Left lung (tissue), 14 donors: ENCODE measurements around the gene CZIB. TPM values are rescaled to one million over a fixed set of nuclear protein-coding genes. Genes with fewer than 3 reads are reported as not detected.

Source experiments
- ATAC-seq: fragments of 200-7000 bp; cut with Tn5 transposase; one replicate; pipeline ENCODE4 v1.9.1; 2020; ENCODE audit warnings: moderate library complexity
- DNase-seq, 4 donors: peaks; one replicate each; pipeline ENCODE4 v3.0.0-alpha.2; 2013 to 2020
- H3K27ac ChIP-seq, 2 donors: fragments of 200-600 bp; sonication (generic) in 1 of 2; one replicate each; pipeline versions ENCODE4 v1.5.0 to v1.8.0; 2020 to 2021
- H3K27me3 ChIP-seq, 2 donors: fragments of 200-600 bp; sonication (generic) in 1 of 2; one replicate each; pipeline versions ENCODE4 v1.5.0 to v1.8.0; 2020 to 2021
- H3K36me3 ChIP-seq, 2 donors: fragments of 200-600 bp; sonication (generic) in 1 of 2; one replicate each; pipeline versions ENCODE4 v1.5.0 to v1.8.0; 2020 to 2021
- H3K4me1 ChIP-seq, 2 donors: fragments of 200-600 bp; one replicate each; pipeline ENCODE4 v1.8.0; 2021
- H3K4me3 ChIP-seq, 2 donors: fragments of 200-600 bp; sonication (generic) in 1 of 2; one replicate each; pipeline versions ENCODE4 v1.5.0 to v1.8.0; 2020 to 2021; ENCODE audit warnings: mild to moderate bottlenecking in 1 of 2
- H3K9me3 ChIP-seq, 2 donors: fragments of 200-600 bp; sonication (generic) in 1 of 2; one replicate each; pipeline versions ENCODE4 v1.5.0 to v1.8.0; 2020 to 2021
- intact Hi-C, 2 donors: fragments of 100-400 bp; cut with DNase I; formaldehyde crosslinking; loops; one replicate each; pipeline versions ENCODE4 v1.11.2 to v1.14.2; 2022
- long read RNA-seq, 12 donors: library from polyadenylated mRNA in 2 of 12; unstranded in 2 of 12; transcript quantifications; one replicate each; pipeline ENCODE4 v2.0.0 and lab custom pipeline, GENCODE V29; 2019 to 2026
- polyA plus RNA-seq, 6 donors: library from polyadenylated mRNA; unstranded; fragments of 120-200 nt; gene quantifications; one replicate each; pipeline ENCODE4 v1.2.1, GENCODE V29; 2013; ENCODE audit not compliant: insufficient read length in 6 of 6
- total RNA-seq, 2 donors: library from RNA; stranded (reverse); fragmentation: NEBNext Ultra II Directional; extraction: Animal tissue kit (Norgen Biotek cat#: 25700); gene quantifications; one replicate each; pipeline ENCODE4 v1.2.1, GENCODE V29; 2021
- TF ChIP-seq, protein P1 (sequence below), 2 donors: fragments of 200-600 bp; sonication (generic) in 1 of 2; IDR thresholded peaks; one replicate each; pipeline versions ENCODE4 v1.5.0 to v1.8.0; 2021; ENCODE audit warnings: antibody characterized with exemption in 2 of 2
- donor health status: DM: no; HTN: yes; CAD: no.
- donor health status: DM: no; HTN: no; CAD: no.

The CZIB gene
- total RNA-seq (10 to 100 TPM; 50.5 to 55.4 TPM), polyA plus RNA-seq (100 to 1,000 TPM in 2 of 6 donors, 10 to 100 TPM in 4; 91.0 to 103 (median 96.1) TPM)
- long read RNA-seq, donor 1, transcript C1orf123-203 (2 exons, 841 nt) = minor isoform, 6 of 76 reads
- long read RNA-seq, donor 1, transcript C1orf123-202 (7 exons, 1,009 nt) = minor isoform, 15 of 76 reads
- long read RNA-seq, donor 1, transcript C1orf123-201 (8 exons, 1,085 nt) = major isoform, 38 of 76 reads
- long read RNA-seq, donor 1, partial matches to known transcripts = 11 of 76 reads
- long read RNA-seq, donor 1, other reads (novel, unspliced or antisense) = 0 of 76 reads
- long read RNA-seq, donor 2, transcript C1orf123-202 (7 exons, 1,009 nt) = minor isoform, 5 of 29 reads
- long read RNA-seq, donor 2, transcript C1orf123-201 (8 exons, 1,085 nt) = major isoform, 14 of 29 reads
- long read RNA-seq, donor 2, partial matches to known transcripts = 5 of 29 reads
- long read RNA-seq, donor 2, other reads (novel, unspliced or antisense) = 0 of 29 reads
- long read RNA-seq, donor 3, transcript C1orf123-201 (8 exons, 1,085 nt) = major isoform, 11 of 33 reads
- long read RNA-seq, donor 3, partial matches to known transcripts = 6 of 33 reads
- long read RNA-seq, donor 3, other reads (novel, unspliced or antisense) = 0 of 33 reads
- long read RNA-seq, donor 4, transcript C1orf123-201 (8 exons, 1,085 nt) = major isoform, 52 of 62 reads
- long read RNA-seq, donor 4, partial matches to known transcripts = 0 of 62 reads
- long read RNA-seq, donor 4, other reads (novel, unspliced or antisense) = 4 of 62 reads
- long read RNA-seq, donor 5, transcript C1orf123-202 (7 exons, 1,009 nt) = major isoform, 11 of 46 reads
- long read RNA-seq, donor 5, transcript C1orf123-204 (3 exons, 1,908 nt) = minor isoform, 6 of 46 reads
- long read RNA-seq, donor 5, transcript C1orf123-207 (1 exons, 490 nt) = minor isoform, 8 of 46 reads
- long read RNA-seq, donor 5, transcript C1orf123-201 (8 exons, 1,085 nt) = minor isoform, 9 of 46 reads
- long read RNA-seq, donor 5, partial matches to known transcripts = 7 of 46 reads
- long read RNA-seq, donor 5, other reads (novel, unspliced or antisense) = 0 of 46 reads
- long read RNA-seq, donor 6, transcript C1orf123-203 (2 exons, 841 nt) = minor isoform, 5 of 37 reads
- long read RNA-seq, donor 6, transcript C1orf123-201 (8 exons, 1,085 nt) = major isoform, 22 of 37 reads
- long read RNA-seq, donor 6, transcript C1orf123-202 (7 exons, 1,009 nt) = minor isoform, 5 of 37 reads
- long read RNA-seq, donor 6, partial matches to known transcripts = 0 of 37 reads
- long read RNA-seq, donor 6, other reads (novel, unspliced or antisense) = 0 of 37 reads
- long read RNA-seq, donor 7, transcript C1orf123-203 (2 exons, 841 nt) = major isoform, 5 of 21 reads
- long read RNA-seq, donor 7, transcript C1orf123-201 (8 exons, 1,085 nt) = major isoform, 5 of 21 reads
- long read RNA-seq, donor 7, partial matches to known transcripts = 0 of 21 reads
- long read RNA-seq, donor 7, other reads (novel, unspliced or antisense) = 0 of 21 reads
- long read RNA-seq, donor 8, transcript C1orf123-202 (7 exons, 1,009 nt) = minor isoform, 5 of 29 reads
- long read RNA-seq, donor 8, transcript C1orf123-201 (8 exons, 1,085 nt) = major isoform, 16 of 29 reads
- long read RNA-seq, donor 8, transcript C1orf123-207 (1 exons, 490 nt) = minor isoform, 5 of 29 reads
- long read RNA-seq, donor 8, partial matches to known transcripts = 0 of 29 reads
- long read RNA-seq, donor 8, other reads (novel, unspliced or antisense) = 0 of 29 reads
- long read RNA-seq, donor 9 = 0 reads
- long read RNA-seq, donor 10, transcript C1orf123-201 (8 exons, 1,085 nt) = major isoform, 46 of 55 reads
- long read RNA-seq, donor 10, partial matches to known transcripts = 2 of 55 reads
- long read RNA-seq, donor 10, other reads (novel, unspliced or antisense) = 3 of 55 reads
- long read RNA-seq, donor 11, transcript C1orf123-201 (8 exons, 1,085 nt) = major isoform, 13 of 22 reads
- long read RNA-seq, donor 11, partial matches to known transcripts = 0 of 22 reads
- long read RNA-seq, donor 11, other reads (novel, unspliced or antisense) = 0 of 22 reads
- long read RNA-seq, donor 12, transcript C1orf123-201 (8 exons, 1,085 nt) = major isoform, 9 of 25 reads
- long read RNA-seq, donor 12, partial matches to known transcripts = 5 of 25 reads
- long read RNA-seq, donor 12, other reads (novel, unspliced or antisense) = 0 of 25 reads

DNA sequence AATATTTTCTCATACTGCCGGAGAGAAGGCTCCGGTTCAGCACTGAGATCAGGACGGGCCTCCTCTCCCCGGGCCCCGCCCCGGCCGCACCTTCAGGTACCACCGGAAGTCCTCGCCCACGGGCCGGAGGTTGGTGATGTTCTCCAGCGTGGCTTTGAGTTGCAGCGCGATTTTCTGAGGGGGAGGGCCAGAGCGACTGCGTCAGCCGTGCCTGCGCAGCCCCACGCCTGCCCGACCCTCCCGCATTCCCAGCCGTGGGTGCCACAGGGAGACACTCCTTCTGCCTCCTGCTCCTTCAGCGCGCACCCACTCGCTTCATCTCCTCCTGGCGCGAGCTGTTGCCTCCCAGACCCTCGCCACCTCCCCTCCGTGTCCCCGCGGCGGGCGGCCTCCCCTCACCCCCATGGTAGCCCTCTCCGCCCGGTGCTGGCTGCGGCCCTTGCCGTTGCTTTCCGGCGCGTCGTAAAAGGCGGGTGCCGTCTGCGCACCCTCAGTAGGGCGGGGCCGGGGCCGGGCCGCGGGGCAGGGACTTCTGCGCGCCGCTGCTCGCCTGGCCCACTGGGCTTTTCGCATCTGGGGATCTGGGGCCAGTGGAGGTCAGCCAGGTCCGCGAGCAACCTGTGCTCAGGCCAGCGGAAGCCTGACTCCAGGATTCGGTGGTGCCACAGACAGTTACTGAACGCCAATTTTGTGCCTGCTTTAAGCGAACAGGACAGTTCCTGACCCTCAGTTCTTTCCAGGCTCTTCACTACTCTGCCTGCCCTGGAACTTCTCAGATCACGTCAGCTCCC, at the start of gene CZIB:
Gene CZIB, minus strand, starts transcription at position 464 of the 791 bp plus-strand sequence. Its CDS starts 59 bp downstream, at position 405.
- no peaks in the 10 kb centered on the region for H3K9me3 ChIP-seq
- peak within 1 kb of the TSS; percentile 80 to 86 for H3K4me3 ChIP-seq
- peaks cover 0 to 23% of the 10 kb centered on the region in 2 donors for H3K36me3 ChIP-seq
- TF ChIP-seq, protein P1, sequence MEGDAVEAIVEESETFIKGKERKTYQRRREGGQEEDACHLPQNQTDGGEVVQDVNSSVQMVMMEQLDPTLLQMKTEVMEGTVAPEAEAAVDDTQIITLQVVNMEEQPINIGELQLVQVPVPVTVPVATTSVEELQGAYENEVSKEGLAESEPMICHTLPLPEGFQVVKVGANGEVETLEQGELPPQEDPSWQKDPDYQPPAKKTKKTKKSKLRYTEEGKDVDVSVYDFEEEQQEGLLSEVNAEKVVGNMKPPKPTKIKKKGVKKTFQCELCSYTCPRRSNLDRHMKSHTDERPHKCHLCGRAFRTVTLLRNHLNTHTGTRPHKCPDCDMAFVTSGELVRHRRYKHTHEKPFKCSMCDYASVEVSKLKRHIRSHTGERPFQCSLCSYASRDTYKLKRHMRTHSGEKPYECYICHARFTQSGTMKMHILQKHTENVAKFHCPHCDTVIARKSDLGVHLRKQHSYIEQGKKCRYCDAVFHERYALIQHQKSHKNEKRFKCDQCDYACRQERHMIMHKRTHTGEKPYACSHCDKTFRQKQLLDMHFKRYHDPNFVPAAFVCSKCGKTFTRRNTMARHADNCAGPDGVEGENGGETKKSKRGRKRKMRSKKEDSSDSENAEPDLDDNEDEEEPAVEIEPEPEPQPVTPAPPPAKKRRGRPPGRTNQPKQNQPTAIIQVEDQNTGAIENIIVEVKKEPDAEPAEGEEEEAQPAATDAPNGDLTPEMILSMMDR (IDR thresholded peaks at IDR 0.05) = no peak
- H3K4me1 ChIP-seq = peaks cover 4 to 25% of the 10 kb centered on the region in 2 donors
- ATAC-seq (peak; percentile 99), DNase-seq (peak; percentile 93 to 99 (median 94))
- intact Hi-C loops = no loop called here
- H3K27ac ChIP-seq = peak within 1 kb of the TSS; percentile 93 to 96
- no peaks in the 10 kb centered on the region for H3K27me3 ChIP-seq

- intact Hi-C loops = no loop called here
- no peaks in the 10 kb centered on the region for H3K9me3 ChIP-seq
Measured at GRCh38 chr1:53270107-53270506, 49.7 kb upstream of the CZIB start.

GRCh38 chr1:53267761-53268160, 47.3 kb upstream of the CZIB start:
- no peak overlapping the region for H3K27ac ChIP-seq
- H3K27me3 ChIP-seq = no peaks in the 10 kb centered on the region
- H3K4me3 ChIP-seq = no peak overlapping the region
- intact Hi-C loops = no loop called here
- TF ChIP-seq, protein P1 (IDR thresholded peaks at IDR 0.05) = no peak
- H3K36me3 ChIP-seq = peaks cover 0 to 63% of the 10 kb centered on the region in 2 donors
- ATAC-seq = no peak
- H3K4me1 ChIP-seq = no peaks in the 10 kb centered on the region
- no peak for DNase-seq
- no peaks in the 10 kb centered on the region for H3K9me3 ChIP-seq

More at GRCh38 chr1:53270107-53270506, 49.7 kb upstream of the CZIB start:
- TF ChIP-seq, protein P1 (IDR thresholded peaks at IDR 0.05) = no peak
- Histone ChIP-seq H3K27ac (no peak overlapping the region), H3K4me3 (no peak overlapping the region), H3K36me3 (peaks cover 0 to 46% of the 10 kb centered on the region in 2 donors), H3K27me3 (no peaks in the 10 kb centered on the region), H3K4me1 (no peaks in the 10 kb centered on the region)
- ATAC-seq (no peak), DNase-seq (no peak)
